ENCODE data around the gene AVL9. TPM values are rescaled to one million over a fixed set of nuclear protein-coding genes. Genes with fewer than 3 reads are reported as not detected.

The AVL9 gene
- total RNA-seq, 4 donors from 2014 or later, result 50.9 to 69.2 (median 62.9) TPM

DNA sequence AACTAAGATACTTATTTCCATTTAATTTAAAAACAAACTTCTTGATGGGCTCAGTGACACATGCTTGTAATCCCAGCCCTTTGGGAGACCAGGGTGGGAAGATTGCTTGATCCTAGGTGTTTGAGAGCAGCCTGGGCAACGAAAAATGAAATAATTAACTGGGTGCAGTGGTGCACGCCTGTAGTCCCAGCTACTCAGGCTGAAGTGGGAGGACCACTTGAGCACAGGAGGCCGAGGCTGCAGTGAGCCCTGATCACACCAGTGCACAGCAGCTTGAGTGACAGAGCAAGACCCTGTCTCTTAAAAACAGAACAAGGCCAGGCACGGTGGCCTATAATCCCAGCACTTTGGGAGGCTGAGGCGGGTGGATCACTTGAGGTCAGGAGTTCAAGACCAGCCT lies 37.4 kb downstream of the AVL9 start:
- intact Hi-C loops (cut with DNase I; ENCODE audit: low total_unique reads) (no loop called here), in situ Hi-C loops (cut with MboI; ENCODE audit: low pct_ligation_motif_present in 1 of 4, low pct_unique_long_range_greater_than_20kb in 1 of 4, low sequenced_read_pairs in 3 of 4) (no loop called here)
- Histone ChIP-seq H3K4me3 (no peak overlapping the region), H3K4me1 (peaks cover 0 to 14% (median 5%) of the 10 kb centered on the region in 4 donors), H3K9me3 (no peaks in the 10 kb centered on the region), H3K36me3 (no peaks in the 10 kb centered on the region), H3K27me3 (no peaks in the 10 kb centered on the region), H3K27ac (no peak overlapping the region)
- TF ChIP-seq POLR2AphosphoS5 (IDR thresholded peaks at IDR 0.05), result no peak
- TF ChIP-seq POLR2A (IDR thresholded peaks at IDR 0.05), result no peak
- TF ChIP-seq EP300 (IDR thresholded peaks at IDR 0.05; ENCODE audit: low read depth), result no peak
- TF ChIP-seq, protein P1, sequence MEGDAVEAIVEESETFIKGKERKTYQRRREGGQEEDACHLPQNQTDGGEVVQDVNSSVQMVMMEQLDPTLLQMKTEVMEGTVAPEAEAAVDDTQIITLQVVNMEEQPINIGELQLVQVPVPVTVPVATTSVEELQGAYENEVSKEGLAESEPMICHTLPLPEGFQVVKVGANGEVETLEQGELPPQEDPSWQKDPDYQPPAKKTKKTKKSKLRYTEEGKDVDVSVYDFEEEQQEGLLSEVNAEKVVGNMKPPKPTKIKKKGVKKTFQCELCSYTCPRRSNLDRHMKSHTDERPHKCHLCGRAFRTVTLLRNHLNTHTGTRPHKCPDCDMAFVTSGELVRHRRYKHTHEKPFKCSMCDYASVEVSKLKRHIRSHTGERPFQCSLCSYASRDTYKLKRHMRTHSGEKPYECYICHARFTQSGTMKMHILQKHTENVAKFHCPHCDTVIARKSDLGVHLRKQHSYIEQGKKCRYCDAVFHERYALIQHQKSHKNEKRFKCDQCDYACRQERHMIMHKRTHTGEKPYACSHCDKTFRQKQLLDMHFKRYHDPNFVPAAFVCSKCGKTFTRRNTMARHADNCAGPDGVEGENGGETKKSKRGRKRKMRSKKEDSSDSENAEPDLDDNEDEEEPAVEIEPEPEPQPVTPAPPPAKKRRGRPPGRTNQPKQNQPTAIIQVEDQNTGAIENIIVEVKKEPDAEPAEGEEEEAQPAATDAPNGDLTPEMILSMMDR (IDR thresholded peaks at IDR 0.05), result no peak
- DNase-seq, result no peak
- WGBS, 2 donors (ENCODE audit: low coverage in 1 of 2), result 67 to 85% methylated on average over 1 to 5 of the region's 5 CpGs

DNA sequence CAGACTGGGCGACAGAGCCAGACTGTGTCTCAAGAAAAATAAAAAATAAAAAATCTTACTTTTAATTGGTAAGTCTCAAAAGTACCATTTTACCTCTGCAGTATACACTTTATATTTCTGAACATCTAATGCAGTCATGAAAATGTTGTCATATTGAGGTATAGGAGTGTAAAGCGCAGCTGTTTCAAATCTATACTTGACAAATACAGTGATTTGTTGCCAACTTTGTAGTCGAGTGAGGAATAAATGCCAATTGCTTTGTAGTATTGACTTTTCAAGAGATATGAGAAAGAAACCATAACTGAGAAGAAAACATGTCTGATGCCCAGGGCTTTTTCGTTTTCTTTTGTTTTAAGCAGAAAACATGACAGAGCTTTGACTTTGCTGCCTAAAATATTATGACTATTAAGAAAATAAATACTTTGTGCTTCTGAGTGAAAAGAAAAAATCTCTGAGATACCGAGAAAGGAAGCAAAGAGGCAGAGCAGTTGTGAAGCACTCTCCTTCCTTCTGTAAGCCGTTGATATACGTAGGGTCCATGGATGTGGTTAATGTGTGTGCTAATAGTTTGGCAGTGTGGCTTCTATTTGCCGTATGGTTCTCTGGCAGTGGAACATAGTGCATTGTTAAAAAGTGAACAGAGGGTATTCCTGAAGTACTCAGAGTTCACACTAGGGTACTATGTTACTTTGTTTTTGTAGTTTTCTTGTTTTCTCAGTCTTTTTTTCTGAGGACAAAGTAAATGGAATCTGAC lies 38.2 kb downstream of the AVL9 start:
- no peak overlapping the region for H3K27ac ChIP-seq
- no peak for DNase-seq
- no peaks in the 10 kb centered on the region for H3K27me3 ChIP-seq
- TF ChIP-seq POLR2AphosphoS5 (IDR thresholded peaks at IDR 0.05) (no peak), POLR2A (IDR thresholded peaks at IDR 0.05) (no peak), EP300 (IDR thresholded peaks at IDR 0.05; ENCODE audit: low read depth) (no peak)
- TF ChIP-seq, protein P1 (IDR thresholded peaks at IDR 0.05), result no peak
- H3K9me3 ChIP-seq, result no peaks in the 10 kb centered on the region
- 53 to 58% methylated on average over 5 to 8 of the region's 8 CpGs for whole genome bisulfite sequencing, 2 donors (ENCODE audit: low coverage in 1 of 2)
- intact Hi-C loops (cut with DNase I; ENCODE audit: low total_unique reads), result no loop called here
- peaks cover 0 to 14% (median 5%) of the 10 kb centered on the region in 4 donors for H3K4me1 ChIP-seq
- no peaks in the 10 kb centered on the region for H3K36me3 ChIP-seq
- H3K4me3 ChIP-seq, result no peak overlapping the region
- in situ Hi-C loops (cut with MboI; ENCODE audit: low pct_ligation_motif_present in 1 of 4, low pct_unique_long_range_greater_than_20kb in 1 of 4, low sequenced_read_pairs in 3 of 4), result no loop called here

DNA sequence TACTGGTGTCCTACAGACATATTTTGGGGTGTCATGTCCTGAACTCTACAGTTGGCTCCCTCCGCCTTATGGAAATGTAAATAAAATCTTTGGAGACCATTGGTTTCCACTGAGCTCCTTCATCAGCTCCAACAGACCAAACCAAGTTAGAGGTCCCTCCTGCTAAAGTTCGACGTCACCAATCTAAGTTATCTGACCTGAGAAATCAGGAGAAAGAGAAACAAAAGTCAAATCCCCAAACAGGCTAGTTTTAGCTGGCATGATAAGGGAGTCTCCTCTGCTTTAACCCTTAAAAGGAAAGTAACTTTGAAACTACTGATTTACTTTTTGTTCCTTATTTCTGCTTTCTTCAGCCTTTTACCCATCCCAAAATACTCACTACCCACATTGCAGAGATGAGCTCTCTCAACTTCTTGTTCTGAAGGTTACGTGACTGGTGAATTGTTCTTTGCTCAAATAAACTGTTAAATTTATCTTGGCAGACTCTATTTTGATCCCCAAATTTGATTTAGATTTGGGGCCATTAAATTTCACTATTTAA lies 39.9 kb downstream of the AVL9 start:
- WGBS, 2 donors (ENCODE audit: low coverage in 1 of 2), result 83 to 100% methylated on average over 4 of the region's 4 CpGs
- Histone ChIP-seq H3K9me3 (no peaks in the 10 kb centered on the region), H3K4me1 (peaks cover 0 to 11% (median 5%) of the 10 kb centered on the region in 4 donors), H3K36me3 (no peaks in the 10 kb centered on the region), H3K27ac (no peak overlapping the region), H3K27me3 (no peaks in the 10 kb centered on the region), H3K4me3 (no peak overlapping the region)
- in situ Hi-C loops (cut with MboI; ENCODE audit: low pct_ligation_motif_present in 1 of 4, low pct_unique_long_range_greater_than_20kb in 1 of 4, low sequenced_read_pairs in 3 of 4), result no loop called here
- intact Hi-C loops (cut with DNase I; ENCODE audit: low total_unique reads), result no loop called here
- no peak for DNase-seq
- TF ChIP-seq POLR2A (IDR thresholded peaks at IDR 0.05), result no peak

DNA sequence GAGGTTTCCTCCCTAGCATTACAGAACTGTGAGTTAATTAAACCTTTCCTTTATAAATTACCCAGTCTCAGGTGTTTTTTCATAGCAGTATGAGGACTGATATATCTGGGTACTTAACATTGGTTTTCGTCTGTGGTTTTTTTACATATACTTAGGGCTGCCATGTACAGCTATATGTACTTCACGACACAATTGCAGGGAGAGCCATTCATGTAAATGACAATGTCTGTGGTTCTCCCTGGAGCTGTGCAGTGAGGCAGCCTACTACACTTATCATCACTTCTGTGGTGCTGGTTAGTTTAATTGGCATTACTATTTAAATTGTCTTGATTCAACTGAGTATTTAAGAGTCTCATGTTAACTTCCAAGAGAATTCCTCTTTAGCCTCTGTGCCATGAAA lies 40.7 kb downstream of the AVL9 start:
- Histone ChIP-seq H3K27ac (no peak overlapping the region), H3K27me3 (no peaks in the 10 kb centered on the region), H3K4me1 (peaks cover 0 to 11% (median 5%) of the 10 kb centered on the region in 4 donors), H3K36me3 (no peaks in the 10 kb centered on the region), H3K4me3 (no peak overlapping the region), H3K9me3 (no peaks in the 10 kb centered on the region)
- intact Hi-C loops (cut with DNase I; ENCODE audit: low total_unique reads) (no loop called here), in situ Hi-C loops (cut with MboI; ENCODE audit: low pct_ligation_motif_present in 1 of 4, low pct_unique_long_range_greater_than_20kb in 1 of 4, low sequenced_read_pairs in 3 of 4) (no loop called here)
- DNase-seq, result no peak
- WGBS, 2 donors (ENCODE audit: low coverage in 1 of 2), result 81 to 100% methylated on average over 2 of the region's 2 CpGs
- no peak for TF ChIP-seq EP300 (IDR thresholded peaks at IDR 0.05; ENCODE audit: low read depth)
- TF ChIP-seq POLR2AphosphoS5 (IDR thresholded peaks at IDR 0.05), result no peak
- TF ChIP-seq, protein P1 (IDR thresholded peaks at IDR 0.05), result no peak
- no peak for TF ChIP-seq POLR2A (IDR thresholded peaks at IDR 0.05)
